Common myeloid progenitor, CD34-positive (primary cell): ENCODE measurements around the gene AGMO.

Source experiments
- CTCF ChIA-PET: fragments of 350-600 bp; sonication (Branson Sonifier 250); formaldehyde crosslinking; loops from one replicate; lab custom pipeline; 2021; ENCODE audit warnings: antibody characterized with exemption; lab: Charles Lee
- POLR2A ChIA-PET: fragments of 350-600 bp; sonication (Branson Sonifier 250); formaldehyde crosslinking; loops from one replicate; lab custom pipeline; 2021; ENCODE audit warnings: antibody characterized with exemption; lab: Charles Lee
- DNase-seq, 3 donors: peaks; one replicate each; pipeline versions ENCODE4 v3.0.0 to v3.0.0-alpha.2; 2013
- H3K27ac ChIP-seq, 2 experiments: 1 replicate in 1 of 2; 2 replicates in 1 of 2; pipeline ENCODE4 v1.7.0; 2013; ENCODE audit warnings: inconsistent platforms in 2 of 2, low read length in 2 of 2, mild to moderate bottlenecking in 2 of 2, low read depth in 1 of 2, moderate library complexity in 1 of 2; ENCODE audit not compliant: severe bottlenecking in 2 of 2, insufficient read depth in 1 of 2, poor library complexity in 1 of 2
- H3K27me3 ChIP-seq, 5 experiments: replicated peaks in 2 of 5; 1 replicate in 3 of 5; 2 replicates in 2 of 5; pipeline versions ENCODE4 v1.6.1 to v1.7.0; 2013; ENCODE audit warnings: low read length in 4 of 5, mild to moderate bottlenecking in 2 of 5, moderate library complexity in 2 of 5, inconsistent platforms in 1 of 5; ENCODE audit not compliant: insufficient read depth in 5 of 5, control insufficient read depth in 4 of 5
- H3K36me3 ChIP-seq, 4 experiments: 1 replicate in 2 of 4; 2 replicates in 2 of 4; pipeline versions ENCODE4 v1.6.1 to v1.7.0; 2013; ENCODE audit warnings: low read length in 3 of 4, control low read depth in 1 of 4, mild to moderate bottlenecking in 1 of 4; ENCODE audit not compliant: control insufficient read depth in 4 of 4, insufficient read depth in 4 of 4
- H3K4me1 ChIP-seq, 4 experiments: 1 replicate in 3 of 4; 2 replicates in 1 of 4; pipeline versions ENCODE4 v1.6.1 to v1.7.1; 2013; ENCODE audit warnings: low read length in 3 of 4, mild to moderate bottlenecking in 3 of 4, control low read depth in 1 of 4, inconsistent platforms in 1 of 4, moderate library complexity in 1 of 4; ENCODE audit not compliant: control insufficient read depth in 4 of 4, insufficient read depth in 4 of 4; ENCODE audit errors: control extremely low read depth in 1 of 4
- H3K4me3 ChIP-seq, 7 experiments: 1 replicate in 4 of 7; 2 replicates in 3 of 7; pipeline versions ENCODE4 v1.5.1 to v1.7.0; 2013; ENCODE audit warnings: mild to moderate bottlenecking in 7 of 7, low read length in 6 of 7, moderate library complexity in 6 of 7, inconsistent platforms in 2 of 7, low read depth in 2 of 7, control low read depth in 1 of 7; ENCODE audit not compliant: insufficient read depth in 4 of 7, control insufficient read depth in 1 of 7; ENCODE audit errors: extremely low read depth in 1 of 7
- H3K9me3 ChIP-seq, 5 experiments: 1 replicate in 4 of 5; 2 replicates in 1 of 5; pipeline versions ENCODE4 v1.6.1 to v1.7.1; 2013; ENCODE audit warnings: low read length in 4 of 5, mild to moderate bottlenecking in 2 of 5, inconsistent platforms in 1 of 5, low read depth in 1 of 5, moderate library complexity in 1 of 5; ENCODE audit not compliant: control insufficient read depth in 4 of 5, insufficient read depth in 2 of 5; ENCODE audit errors: control extremely low read depth in 1 of 5
- WGBS: methylation state at CpG from one replicate; pipeline ENCODE4 v1.1.5; 2013; ENCODE audit not compliant: insufficient coverage; 5-methylcytosine and 5-hydroxymethylcytosine counted together

The AGMO gene

DNA sequence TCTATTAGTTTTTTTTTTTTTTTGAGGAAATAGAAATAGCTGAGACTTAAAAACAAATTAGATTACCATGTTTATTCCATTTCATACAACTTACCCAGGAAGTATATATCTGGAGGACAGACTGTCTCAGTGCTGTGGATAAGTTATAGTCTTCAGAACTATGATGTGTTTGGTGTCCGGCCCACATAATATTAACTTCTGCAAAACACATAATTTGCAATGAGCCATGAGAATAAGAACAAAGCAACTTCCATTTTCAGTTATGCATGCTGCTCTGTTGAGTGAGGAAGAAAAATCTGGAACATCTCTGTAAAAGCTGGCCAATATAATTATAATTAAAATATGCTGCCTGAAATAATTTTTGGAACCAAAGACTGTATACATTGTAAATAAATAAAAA is 130.9 kb downstream of the AGMO start:
- H3K9me3 ChIP-seq: no peaks in the 10 kb centered on the region
- no peak for DNase-seq
- H3K36me3 ChIP-seq: no peaks in the 10 kb centered on the region
- H3K27ac ChIP-seq: no peak overlapping the region
- WGBS: no CpG with 5 or more reads among the region's 1 CpG
- no peaks in the 10 kb centered on the region for H3K4me1 ChIP-seq
- ChIA-PET CTCF (interaction anchor here (1.1 kb wide), 1 partner anchor 128 kb away, joined by 3 read pairs; no protein-coding TSS in a partner anchor), POLR2A (no interaction called here)
- H3K4me3 ChIP-seq: no peak overlapping the region
- no peaks in the 10 kb centered on the region for H3K27me3 ChIP-seq

DNA sequence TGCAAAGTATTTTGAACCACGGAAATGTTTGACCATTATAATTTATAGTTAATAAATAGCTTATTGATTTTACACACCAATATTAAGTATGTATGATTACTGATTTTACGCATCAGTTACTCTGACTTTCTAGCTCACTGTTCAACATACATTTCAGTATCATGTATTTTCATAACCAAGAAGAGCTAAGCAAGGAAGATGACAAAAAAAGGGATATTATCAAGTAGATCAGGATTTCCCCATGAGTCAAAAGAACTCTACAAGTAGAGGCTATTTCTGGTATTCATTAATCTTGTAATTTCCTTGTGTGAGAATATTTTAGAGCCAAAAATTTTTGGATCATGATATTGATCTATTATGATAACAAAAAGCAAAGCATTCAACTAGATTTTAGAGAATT is 131.6 kb downstream of the AGMO start:
- Histone ChIP-seq H3K4me3 (no peak overlapping the region), H3K27me3 (no peaks in the 10 kb centered on the region), H3K4me1 (no peaks in the 10 kb centered on the region), H3K27ac (no peak overlapping the region), H3K9me3 (no peaks in the 10 kb centered on the region), H3K36me3 (no peaks in the 10 kb centered on the region)
- ChIA-PET POLR2A (no interaction called here), CTCF (interaction anchor here (1.1 kb wide), 1 partner anchor 128 kb away, joined by 3 read pairs; no protein-coding TSS in a partner anchor)
- no CpG with 5 or more reads among the region's 2 CpGs for WGBS
- DNase-seq: no peak

DNA sequence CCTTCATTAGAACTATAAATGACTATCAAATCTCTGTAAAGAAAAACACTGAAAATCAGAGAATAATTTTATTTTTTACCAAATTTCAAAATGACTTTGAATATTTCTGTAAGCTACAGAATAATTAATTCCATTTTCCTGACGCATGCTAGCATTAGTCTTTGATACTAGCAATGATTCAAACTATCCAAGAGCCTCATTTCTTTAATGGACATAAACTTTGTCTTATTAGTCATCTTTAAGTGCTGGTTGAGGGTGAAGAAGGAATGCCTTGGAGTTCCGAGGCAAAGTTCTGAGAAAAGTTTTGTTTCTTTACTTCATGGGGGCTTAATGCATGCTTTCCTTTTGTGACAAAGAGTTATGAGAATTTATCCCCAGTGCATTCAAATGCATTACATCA is 137.3 kb downstream of the AGMO start:
- Histone ChIP-seq H3K9me3 (peaks cover 0 to 2% (median 0%) of the 10 kb centered on the region in 5 experiments), H3K27me3 (no peaks in the 10 kb centered on the region), H3K4me1 (no peaks in the 10 kb centered on the region), H3K27ac (no peak overlapping the region), H3K4me3 (no peak overlapping the region), H3K36me3 (no peaks in the 10 kb centered on the region)
- ChIA-PET POLR2A (no interaction called here), CTCF (no interaction called here)
- WGBS: no CpG with 5 or more reads among the region's 2 CpGs
- no peak for DNase-seq

DNA sequence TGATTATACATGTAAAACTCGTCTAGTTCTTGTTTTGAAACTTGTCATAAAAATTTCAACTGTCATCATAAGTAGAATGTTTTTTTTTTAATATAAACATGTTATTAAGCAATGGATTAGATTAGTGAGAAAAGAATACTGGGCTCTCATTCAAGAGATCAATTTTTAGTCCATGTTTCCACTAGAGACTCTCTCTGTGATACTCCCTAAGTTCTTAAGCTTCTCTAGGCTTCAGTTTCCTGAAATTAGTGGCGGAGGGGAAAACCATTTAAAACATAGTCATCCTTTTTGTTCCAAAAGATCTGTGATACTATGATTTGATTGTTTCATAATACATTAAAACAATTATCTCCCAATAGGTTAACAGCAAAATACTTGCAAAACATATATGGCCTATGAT is 142.2 kb downstream of the AGMO start:
- no CpG with 5 or more reads among the region's 2 CpGs for WGBS
- H3K27me3 ChIP-seq: no peaks in the 10 kb centered on the region
- POLR2A ChIA-PET: no interaction called here
- no peak overlapping the region for H3K27ac ChIP-seq
- H3K9me3 ChIP-seq: peaks cover 0 to 2% (median 0%) of the 10 kb centered on the region in 5 experiments
- CTCF ChIA-PET: no interaction called here
- no peak for DNase-seq
- no peak overlapping the region for H3K4me3 ChIP-seq
- H3K36me3 ChIP-seq: no peaks in the 10 kb centered on the region
- H3K4me1 ChIP-seq: no peaks in the 10 kb centered on the region

DNA sequence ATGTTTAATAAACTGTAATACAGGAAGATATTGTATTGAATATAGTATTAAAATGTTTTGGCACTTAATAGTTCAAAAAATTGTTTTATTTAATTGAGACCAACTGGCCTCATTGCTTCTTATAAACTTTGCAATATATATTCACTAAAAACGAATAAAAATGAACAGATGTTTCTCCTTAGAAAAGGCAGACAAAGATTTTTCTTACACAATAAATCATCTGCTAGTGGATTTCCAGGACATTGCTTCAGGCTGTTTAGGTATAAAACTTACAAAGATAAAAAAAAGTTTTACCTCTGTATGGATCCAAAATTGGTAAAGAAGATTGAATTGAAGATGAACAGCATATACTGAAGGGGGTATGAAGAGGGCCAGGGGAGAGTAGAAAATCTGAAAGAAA is 143.6 kb downstream of the AGMO start:
- ChIA-PET CTCF (no interaction called here), POLR2A (no interaction called here)
- H3K27ac ChIP-seq: no peak overlapping the region
- WGBS: no CpG with 5 or more reads among the region's 1 CpG
- no peaks in the 10 kb centered on the region for H3K36me3 ChIP-seq
- no peaks in the 10 kb centered on the region for H3K4me1 ChIP-seq
- H3K4me3 ChIP-seq: no peak overlapping the region
- peaks cover 0 to 6% (median 0%) of the 10 kb centered on the region in 5 experiments for H3K9me3 ChIP-seq
- H3K27me3 ChIP-seq: no peaks in the 10 kb centered on the region
- no peak for DNase-seq

DNA sequence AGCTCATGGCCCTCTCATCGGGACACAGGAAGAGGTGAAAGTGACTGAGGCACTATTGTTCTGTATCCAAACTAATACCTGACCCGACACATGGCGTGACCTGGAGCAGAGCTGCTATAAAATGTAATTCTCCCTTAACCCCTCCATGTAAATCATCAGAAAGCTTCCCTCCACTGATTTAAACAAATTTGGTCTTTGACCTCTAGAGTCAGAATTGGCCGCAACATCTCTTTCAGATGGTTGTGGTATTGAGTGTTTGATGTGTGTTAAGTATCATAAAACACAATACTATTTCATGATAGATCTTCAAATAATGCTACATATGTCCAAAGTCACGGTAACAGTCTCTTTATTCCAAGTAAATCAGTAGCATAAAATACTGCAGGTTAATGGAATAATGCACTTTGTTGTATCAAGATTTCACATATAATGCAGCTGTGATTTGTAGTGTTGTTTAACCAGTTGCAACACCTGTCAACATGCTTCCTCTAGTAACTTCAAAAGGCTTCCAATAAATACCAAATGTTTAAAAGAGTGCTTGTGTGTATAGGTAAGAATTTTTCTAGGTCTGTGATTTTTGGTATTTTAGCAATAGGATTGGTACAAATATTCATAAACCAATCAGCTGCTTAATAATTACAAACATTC is 144.3 kb downstream of the AGMO start:
- Histone ChIP-seq H3K4me3 (no peak overlapping the region), H3K27ac (no peak overlapping the region), H3K9me3 (peaks cover 0 to 6% (median 0%) of the 10 kb centered on the region in 5 experiments), H3K27me3 (no peaks in the 10 kb centered on the region), H3K36me3 (no peaks in the 10 kb centered on the region), H3K4me1 (no peaks in the 10 kb centered on the region)
- WGBS: 100% methylated on average over 2 of the region's 5 CpGs
- ChIA-PET CTCF (no interaction called here), POLR2A (no interaction called here)
- DNase-seq: no peak

DNA sequence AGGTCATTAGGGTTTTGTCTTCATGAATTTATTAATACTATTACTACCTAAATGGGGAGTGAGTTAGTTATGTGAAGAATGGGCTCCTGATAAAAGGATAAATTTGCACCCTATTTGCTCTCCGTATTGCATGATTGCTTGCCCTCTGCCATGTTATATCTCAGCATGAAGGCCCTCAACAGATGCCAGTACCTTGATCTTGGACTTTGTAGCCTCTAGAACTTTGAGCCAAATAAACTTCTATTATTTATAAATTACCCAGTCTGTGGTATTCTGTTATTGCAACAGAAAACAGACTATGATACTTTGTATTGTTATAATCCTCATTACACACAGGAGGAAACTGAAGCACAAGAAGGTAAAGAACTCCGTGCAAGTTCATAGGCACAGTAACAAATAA is 150.8 kb downstream of the AGMO start:
- ChIA-PET CTCF (no interaction called here), POLR2A (no interaction called here)
- no CpG with 5 or more reads among the region's 2 CpGs for WGBS

More for the DNA sequence above, 150.8 kb downstream of the AGMO start:
- Histone ChIP-seq H3K36me3 (no peaks in the 10 kb centered on the region), H3K27ac (no peak overlapping the region), H3K27me3 (no peaks in the 10 kb centered on the region), H3K4me3 (no peak overlapping the region), H3K4me1 (peaks cover 0 to 10% (median 3%) of the 10 kb centered on the region in 4 experiments), H3K9me3 (peaks cover 0 to 6% (median 0%) of the 10 kb centered on the region in 5 experiments)
- no peak for DNase-seq
